Mucosa of rectum (tissue), 2 donors: ENCODE data around the gene DLX2.

ENCODE experiments used
- H3K27ac ChIP-seq, 2 donors: one replicate each; pipeline ENCODE4 v1.7.0; 2013; ENCODE audit warnings: inconsistent platforms in 2 of 2, low read depth in 2 of 2, low read length in 2 of 2
- H3K27me3 ChIP-seq, 2 donors: one replicate each; pipeline ENCODE4 v1.7.0; 2013; ENCODE audit warnings: low read length in 2 of 2; ENCODE audit not compliant: control insufficient read depth in 2 of 2, insufficient read depth in 2 of 2
- H3K36me3 ChIP-seq, 2 donors: one replicate each; pipeline ENCODE4 v1.7.0; 2013; ENCODE audit warnings: low read length in 2 of 2; ENCODE audit not compliant: control insufficient read depth in 2 of 2, insufficient read depth in 2 of 2
- H3K4me1 ChIP-seq, 2 donors: one replicate each; pipeline ENCODE4 v1.7.0; 2013; ENCODE audit warnings: low read length in 2 of 2, mild to moderate bottlenecking in 1 of 2; ENCODE audit not compliant: control insufficient read depth in 2 of 2, insufficient read depth in 2 of 2
- H3K4me3 ChIP-seq, 2 donors: one replicate each; pipeline ENCODE4 v1.7.0; 2013; ENCODE audit warnings: low read length in 2 of 2
- H3K9ac ChIP-seq, 2 donors: one replicate each; pipeline ENCODE4 v1.7.0; 2013; ENCODE audit warnings: low read length in 2 of 2, low read depth in 1 of 2, mild to moderate bottlenecking in 1 of 2
- H3K9me3 ChIP-seq, 2 donors: one replicate each; pipeline ENCODE4 v1.7.0; 2013; ENCODE audit warnings: low read length in 2 of 2; ENCODE audit not compliant: control insufficient read depth in 2 of 2
- donor health status: healthy.
- donor health status: Normal muscosa, but diverticular disease.

The DLX2 gene

DNA sequence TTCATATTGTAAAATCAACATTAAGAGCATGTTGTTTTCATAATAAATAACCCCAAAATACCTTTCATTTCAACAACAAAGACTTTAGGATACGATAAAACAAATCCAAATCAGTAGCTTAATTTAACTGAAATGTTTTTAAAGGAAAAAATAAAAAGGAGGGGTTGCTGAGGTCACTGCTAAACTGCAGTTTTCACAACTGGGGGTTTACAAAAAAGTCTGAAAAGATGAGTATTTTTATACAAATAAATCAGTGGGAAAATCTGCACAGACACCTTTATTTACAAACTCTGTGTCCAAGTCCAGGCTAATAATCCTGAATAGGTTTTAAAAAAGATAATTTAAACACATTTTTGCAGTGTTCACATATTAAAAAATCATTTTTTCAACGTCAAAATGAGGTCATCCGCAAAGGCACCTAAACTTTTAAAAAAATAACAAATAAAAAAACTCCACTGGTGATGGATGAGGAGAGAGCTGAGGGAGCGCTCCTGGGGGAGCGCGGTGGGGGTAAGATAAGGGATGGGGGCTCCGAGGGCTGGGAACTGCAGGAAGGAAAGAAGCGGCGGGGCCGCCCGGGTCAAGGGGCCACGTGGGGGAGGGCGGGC lies 3.1 kb downstream of the DLX2 start:
- H3K9ac ChIP-seq, result no peak overlapping the region
- no peak overlapping the region for H3K4me3 ChIP-seq
- no peak overlapping the region for H3K27ac ChIP-seq
- peaks cover 73 to 85% of the 10 kb centered on the region in 2 donors for H3K27me3 ChIP-seq
- peaks cover 34 to 60% of the 10 kb centered on the region in 2 donors for H3K4me1 ChIP-seq
- H3K9me3 ChIP-seq, result no peaks in the 10 kb centered on the region
- H3K36me3 ChIP-seq, result no peaks in the 10 kb centered on the region

DNA sequence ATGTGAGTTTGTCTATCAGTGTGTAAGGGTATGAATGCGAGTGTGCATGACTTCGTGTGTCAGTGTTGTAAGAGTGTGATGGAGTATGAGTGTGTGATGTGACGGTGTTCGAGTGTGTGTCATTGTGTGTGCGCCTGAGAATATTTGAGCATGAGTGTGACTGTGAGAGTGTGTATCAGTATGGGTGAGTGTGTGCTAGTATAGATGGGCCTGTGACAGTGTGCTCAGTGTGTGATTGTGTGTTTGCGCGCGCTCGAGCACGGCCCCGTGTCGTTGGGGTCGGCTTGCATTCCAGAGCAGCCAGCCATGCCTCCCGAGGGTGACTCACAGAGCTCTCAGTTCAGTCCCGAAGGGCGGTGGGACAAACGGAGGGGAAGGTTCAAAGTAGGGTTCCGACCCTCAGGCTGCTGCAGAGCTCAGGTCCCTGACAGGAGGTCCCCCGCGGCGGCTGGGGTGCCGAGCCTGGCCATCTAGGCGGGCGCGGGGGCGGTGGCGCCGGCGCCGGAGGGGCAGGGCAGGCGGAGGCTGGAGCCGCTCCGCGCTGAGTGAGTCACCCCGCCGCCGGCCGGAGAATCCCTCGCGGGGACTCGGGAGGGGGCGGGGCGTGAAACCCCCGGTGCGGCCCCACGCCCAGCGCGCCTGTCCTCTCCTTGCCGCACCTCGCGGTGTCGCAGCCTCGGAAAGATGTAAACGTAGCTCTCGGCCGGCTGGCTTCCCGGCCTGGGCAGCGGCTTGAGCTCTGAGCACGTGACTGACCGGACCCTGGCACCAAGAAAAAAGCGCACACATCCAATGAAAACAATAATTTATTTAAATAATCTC lies 3.8 kb downstream of the DLX2 start:
- peaks cover 75 to 86% of the 10 kb centered on the region in 2 donors for H3K27me3 ChIP-seq
- no peak overlapping the region for H3K27ac ChIP-seq
- no peak overlapping the region for H3K4me3 ChIP-seq
- no peak overlapping the region for H3K9ac ChIP-seq
- H3K4me1 ChIP-seq, result peaks cover 39 to 60% of the 10 kb centered on the region in 2 donors
- no peaks in the 10 kb centered on the region for H3K9me3 ChIP-seq
- H3K36me3 ChIP-seq, result no peaks in the 10 kb centered on the region

DNA sequence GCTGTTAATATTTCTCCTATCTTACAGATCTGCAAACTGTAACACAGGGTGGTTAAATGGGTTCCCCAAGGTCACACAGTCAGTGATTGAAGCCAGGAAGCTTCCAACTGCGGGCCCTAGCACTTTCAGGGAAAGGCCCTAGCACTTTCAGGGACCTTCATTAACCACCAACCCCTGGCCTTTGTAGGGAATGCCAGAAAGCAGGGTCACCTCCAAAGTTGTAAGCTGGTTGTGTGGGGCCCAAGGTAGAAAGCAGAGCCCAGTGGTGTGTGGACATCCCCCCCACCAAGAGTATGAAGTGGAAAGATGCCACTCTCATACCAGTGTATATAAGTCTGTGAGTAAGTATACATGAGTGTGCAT lies 4.4 kb downstream of the DLX2 start:
- peaks cover 37 to 56% of the 10 kb centered on the region in 2 donors for H3K4me1 ChIP-seq
- no peak overlapping the region for H3K4me3 ChIP-seq
- H3K27me3 ChIP-seq, result peaks cover 78 to 90% of the 10 kb centered on the region in 2 donors
- no peaks in the 10 kb centered on the region for H3K9me3 ChIP-seq
- H3K36me3 ChIP-seq, result no peaks in the 10 kb centered on the region
- no peak overlapping the region for H3K9ac ChIP-seq
- no peak overlapping the region for H3K27ac ChIP-seq

DNA sequence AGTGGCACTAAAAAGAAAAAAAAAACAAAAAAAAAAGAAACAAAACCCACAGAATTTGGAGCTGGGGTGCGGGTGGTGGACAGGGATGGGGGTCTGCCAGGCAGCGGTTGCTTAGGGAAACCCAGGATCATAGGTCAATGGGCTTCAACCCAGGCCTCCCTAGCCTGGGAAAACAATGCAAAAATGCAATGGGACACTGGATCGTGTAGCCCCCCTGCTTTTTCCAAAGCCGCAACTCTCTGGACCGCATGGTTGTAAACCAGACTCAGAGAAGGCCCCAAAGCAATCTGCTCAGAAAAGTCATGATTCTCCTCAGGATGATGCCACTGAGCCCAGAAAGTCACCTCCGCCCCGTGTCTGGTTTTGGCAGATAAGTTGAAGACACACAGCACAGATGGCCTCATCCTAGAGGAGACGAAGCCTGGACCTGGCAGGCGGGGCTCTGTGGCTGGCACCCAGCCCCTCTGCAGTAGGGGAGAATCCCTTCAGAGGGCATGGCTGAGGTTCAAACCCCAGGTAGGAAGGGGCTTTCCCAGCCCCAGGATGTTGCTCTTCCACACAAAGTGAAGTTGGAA lies 5.1 kb downstream of the DLX2 start:
- peaks cover 84 to 91% of the 10 kb centered on the region in 2 donors for H3K27me3 ChIP-seq
- H3K4me1 ChIP-seq, result peaks cover 32 to 51% of the 10 kb centered on the region in 2 donors
- no peak overlapping the region for H3K27ac ChIP-seq
- no peaks in the 10 kb centered on the region for H3K9me3 ChIP-seq
- H3K9ac ChIP-seq, result no peak overlapping the region
- H3K4me3 ChIP-seq, result no peak overlapping the region
- no peaks in the 10 kb centered on the region for H3K36me3 ChIP-seq

DNA sequence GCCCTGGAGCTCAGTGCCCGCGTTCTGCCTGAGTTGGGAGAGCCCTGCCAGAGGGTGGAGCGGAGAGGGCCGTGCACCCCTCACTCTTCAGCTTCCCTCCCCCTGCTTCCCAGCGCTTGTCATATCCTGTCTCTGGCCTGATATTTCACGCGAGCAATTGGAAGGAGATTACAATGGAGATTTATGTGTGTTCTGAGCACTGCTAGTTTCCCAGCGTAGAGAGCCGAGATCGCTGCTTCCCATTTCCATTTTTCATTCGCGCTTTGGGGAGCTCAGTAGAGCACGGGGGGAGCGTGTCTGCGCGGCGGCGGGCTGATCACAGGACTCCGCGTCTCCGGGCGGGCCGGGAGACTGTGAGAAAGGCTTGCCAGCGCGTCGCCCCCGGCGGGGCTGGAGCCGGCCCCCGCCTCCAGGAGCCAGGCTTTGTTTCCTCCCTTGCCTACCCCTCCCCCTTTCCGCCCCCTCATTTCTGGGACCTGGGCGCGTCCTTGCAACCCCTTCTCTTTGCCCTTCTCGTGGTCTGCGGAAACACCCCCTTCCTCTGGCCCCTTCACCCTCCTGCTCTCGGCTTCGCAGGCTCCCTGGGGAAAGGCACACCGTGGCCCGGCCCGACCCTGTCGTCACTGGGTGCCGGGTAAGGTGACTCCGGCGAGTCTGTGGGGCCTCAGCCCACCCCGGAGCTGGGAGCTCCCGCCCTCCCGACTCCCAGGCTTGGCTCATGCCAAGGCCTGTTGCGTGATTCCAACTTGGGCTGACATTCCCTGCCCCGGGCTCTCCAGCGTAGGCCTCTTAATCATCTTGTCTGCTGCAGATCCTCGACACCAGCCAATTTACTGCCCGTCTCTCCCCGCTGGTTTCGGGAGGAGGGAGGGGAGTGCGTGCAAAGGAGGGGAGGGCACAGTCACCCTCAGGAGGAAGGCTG lies 5.8 kb downstream of the DLX2 start:
- H3K9me3 ChIP-seq, result no peaks in the 10 kb centered on the region
- no peaks in the 10 kb centered on the region for H3K36me3 ChIP-seq
- peaks cover 28 to 44% of the 10 kb centered on the region in 2 donors for H3K4me1 ChIP-seq
- H3K9ac ChIP-seq, result no peak overlapping the region
- H3K27ac ChIP-seq, result no peak overlapping the region
- H3K4me3 ChIP-seq, result peak overlapping the region; percentile 26 to 48
- peaks cover 87 to 93% of the 10 kb centered on the region in 2 donors for H3K27me3 ChIP-seq

DNA sequence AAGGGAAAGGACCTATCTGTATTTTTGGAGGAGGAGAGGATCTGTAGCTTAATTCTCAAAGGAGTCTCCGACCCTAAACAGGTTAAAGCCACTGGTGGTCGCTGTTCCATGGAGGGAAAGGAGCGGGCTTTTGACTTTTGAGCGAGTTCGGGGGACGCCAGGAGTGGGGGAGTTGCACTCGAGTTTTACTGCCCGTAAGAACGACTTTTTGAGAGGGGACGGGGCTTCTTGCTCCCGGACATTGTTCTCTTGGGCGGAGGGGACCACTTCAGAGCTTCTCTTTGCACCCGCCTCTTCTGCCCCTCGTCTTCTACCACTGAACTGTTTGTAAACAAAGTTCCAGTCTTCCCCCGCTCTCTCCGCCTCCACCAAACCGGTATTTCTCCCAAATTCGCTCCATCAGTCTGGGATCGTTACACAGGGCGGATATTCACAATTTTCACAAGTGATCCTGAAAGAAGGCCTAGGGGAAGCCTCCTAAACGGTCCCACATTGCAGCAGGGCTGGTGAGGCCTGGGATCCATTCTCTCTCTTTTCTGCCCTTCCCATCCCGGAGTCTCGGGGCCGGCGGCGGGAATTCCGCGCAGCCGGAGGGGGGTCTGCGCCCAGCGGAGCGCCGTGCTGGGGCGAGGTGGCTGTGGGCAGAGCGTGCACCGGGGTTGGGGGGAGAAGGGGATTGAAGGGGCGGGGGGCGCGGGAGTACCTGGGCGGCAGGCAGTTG lies 6.6 kb downstream of the DLX2 start:
- peak overlapping the region; percentile 26 for H3K4me3 ChIP-seq

DNA sequence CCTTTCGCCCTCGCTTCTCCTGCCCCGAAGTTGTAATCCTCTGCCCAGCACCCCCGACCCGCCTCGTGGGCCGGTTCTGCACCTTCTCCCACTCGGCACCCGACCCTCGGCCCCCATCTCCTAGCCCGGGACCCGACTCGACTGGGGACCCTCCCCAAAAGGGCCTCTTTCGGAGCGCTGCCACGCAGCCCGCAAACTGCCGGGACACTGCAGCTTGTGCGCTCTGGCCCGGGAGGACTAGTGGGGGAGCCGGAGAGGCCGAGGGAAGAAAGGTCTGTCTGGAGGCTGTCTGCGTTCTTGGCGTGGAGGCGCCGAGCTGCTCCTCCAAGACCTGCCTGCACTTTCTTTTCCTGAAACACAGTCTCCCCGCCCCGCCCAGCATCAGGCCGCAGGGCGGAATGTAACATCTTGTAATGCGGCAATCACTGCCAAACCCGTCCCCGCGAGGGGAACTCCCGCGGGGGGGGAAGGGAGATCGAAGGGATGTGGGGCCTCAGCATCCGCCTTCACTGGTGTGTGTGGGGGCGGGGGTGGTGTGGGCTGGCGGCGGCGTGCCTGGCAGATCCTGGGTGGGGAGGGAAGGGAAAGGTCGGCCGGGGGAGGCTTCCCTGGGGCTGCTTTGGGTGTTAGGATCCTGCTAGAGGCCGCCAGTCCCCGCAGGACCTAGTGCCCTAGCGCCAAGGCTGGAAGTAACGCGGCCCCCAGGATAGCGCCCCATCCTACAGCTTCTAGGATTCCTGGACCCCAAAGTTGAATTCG lies 7.4 kb downstream of the DLX2 start:
- Histone ChIP-seq H3K36me3 (no peaks in the 10 kb centered on the region), H3K9ac (peak overlapping the region in 1 of 2 donors; percentile 41), H3K4me1 (peaks cover 17 to 29% of the 10 kb centered on the region in 2 donors), H3K27me3 (peaks cover 83 to 92% of the 10 kb centered on the region in 2 donors), H3K27ac (peak overlapping the region in 1 of 2 donors; percentile 16), H3K9me3 (no peaks in the 10 kb centered on the region), H3K4me3 (peak overlapping the region; percentile 52 to 57)

More for the DNA sequence above, 6.6 kb downstream of the DLX2 start:
- Histone ChIP-seq H3K27ac (no peak overlapping the region), H3K4me1 (peaks cover 20 to 36% of the 10 kb centered on the region in 2 donors), H3K9me3 (no peaks in the 10 kb centered on the region), H3K9ac (no peak overlapping the region), H3K36me3 (no peaks in the 10 kb centered on the region), H3K27me3 (peaks cover 86 to 93% of the 10 kb centered on the region in 2 donors)

DNA sequence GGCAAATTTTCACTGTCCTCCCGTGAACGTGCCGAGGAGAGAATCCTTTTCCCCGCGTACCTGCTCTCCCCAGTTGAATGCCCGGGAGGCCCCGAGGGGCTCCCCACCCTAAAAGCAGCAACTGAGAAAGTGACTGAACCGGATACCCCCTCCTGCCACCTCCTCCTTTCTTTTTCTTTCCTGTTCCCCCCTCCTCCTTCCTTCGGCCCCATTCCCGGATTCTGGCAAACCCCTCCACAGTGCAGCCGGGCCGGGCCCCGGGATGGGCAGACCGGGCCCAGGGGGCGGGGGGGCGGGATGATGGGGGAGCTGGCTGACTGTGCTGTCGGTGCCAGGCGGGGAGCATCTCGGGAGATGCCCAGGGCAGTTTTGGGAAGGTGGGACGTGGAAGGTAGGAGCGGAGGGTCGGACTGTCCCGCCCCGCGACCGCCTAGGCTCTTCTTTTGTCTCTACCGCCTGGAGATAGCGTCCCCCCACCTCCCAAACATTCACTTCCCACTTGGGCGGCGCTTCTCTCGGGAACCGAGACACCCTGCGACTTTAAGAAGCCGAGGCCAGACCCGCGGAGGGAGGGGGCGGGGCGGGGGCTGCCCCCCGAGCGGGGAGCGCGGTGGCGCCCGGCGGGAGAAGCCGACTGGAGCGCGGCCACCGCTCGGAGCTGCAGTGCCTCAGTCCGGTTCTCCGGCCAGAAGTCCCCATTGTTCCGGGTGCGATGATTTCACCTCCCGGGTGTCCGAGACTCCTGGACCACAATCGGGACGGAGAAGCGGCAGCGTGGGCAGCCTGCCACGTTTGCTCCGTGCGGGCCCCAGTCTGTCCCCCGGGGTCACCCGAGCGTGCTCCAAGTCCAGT lies 8.2 kb downstream of the DLX2 start:
- H3K9me3 ChIP-seq, result no peaks in the 10 kb centered on the region
- no peaks in the 10 kb centered on the region for H3K36me3 ChIP-seq
- peak overlapping the region in 1 of 2 donors; percentile 16 for H3K27ac ChIP-seq
- peaks cover 85 to 95% of the 10 kb centered on the region in 2 donors for H3K27me3 ChIP-seq
- H3K4me3 ChIP-seq, result peak overlapping the region; percentile 52 to 57
- peaks cover 15 to 25% of the 10 kb centered on the region in 2 donors for H3K4me1 ChIP-seq
- peak overlapping the region in 1 of 2 donors; percentile 41 for H3K9ac ChIP-seq
